H9 (cell line): ENCODE data around the gene EHD3. TPM values are rescaled to one million over a fixed set of nuclear protein-coding genes. Genes with fewer than 3 reads are reported as not detected.

Source experiments
- DNase-seq: peaks from one replicate; pipeline ENCODE4 v3.0.0-alpha.2; 2017
- H2AFZ ChIP-seq: one replicate; pipeline ENCODE4 v1.6.1; 2013; ENCODE audit warnings: mild to moderate bottlenecking, low read length, control low read depth, moderate library complexity
- H2AK5ac ChIP-seq: 2 replicates; pipeline ENCODE4 v1.6.1; 2013; ENCODE audit warnings: low read length, control low read depth, mixed read lengths; ENCODE audit not compliant: insufficient read length
- H2BK120ac ChIP-seq: one replicate; pipeline ENCODE4 v1.6.1; 2013; ENCODE audit warnings: low read depth, mild to moderate bottlenecking, low read length, control low read depth, inconsistent platforms; ENCODE audit not compliant: poor library complexity, severe bottlenecking
- H2BK12ac ChIP-seq: 2 replicates; pipeline ENCODE4 v1.6.1; 2013; ENCODE audit warnings: low read length, control low read depth, mixed read lengths, low read depth; ENCODE audit not compliant: insufficient read length
- H2BK15ac ChIP-seq: 2 replicates; pipeline ENCODE4 v1.6.1; 2013; ENCODE audit warnings: low read depth, low read length, control low read depth
- H2BK20ac ChIP-seq: one replicate; pipeline ENCODE4 v1.6.1; 2013; ENCODE audit warnings: low read depth, mild to moderate bottlenecking, low read length, control low read depth, inconsistent platforms; ENCODE audit not compliant: poor library complexity, severe bottlenecking
- H2BK5ac ChIP-seq: 2 replicates; pipeline ENCODE4 v1.6.1; 2013; ENCODE audit warnings: low read length, control low read depth, mixed read lengths; ENCODE audit not compliant: insufficient read length
- H3K14ac ChIP-seq: 2 replicates; pipeline ENCODE4 v1.6.1; 2013; ENCODE audit warnings: low read length, control low read depth; ENCODE audit not compliant: insufficient read depth
- H3K18ac ChIP-seq: 2 replicates; pipeline ENCODE4 v1.6.1; 2013; ENCODE audit warnings: low read depth, mild to moderate bottlenecking, mixed read lengths, low read length, control low read depth; ENCODE audit not compliant: insufficient read length
- H3K23ac ChIP-seq: 2 replicates; pipeline ENCODE4 v1.6.1; 2013; ENCODE audit warnings: low read length, control low read depth, mixed read lengths, low read depth; ENCODE audit not compliant: insufficient read length
- H3K23me2 ChIP-seq: 2 replicates; pipeline ENCODE4 v1.6.1; 2013; ENCODE audit warnings: low read depth, mild to moderate bottlenecking, mixed read lengths, low read length, control low read depth; ENCODE audit not compliant: insufficient read length, poor library complexity, severe bottlenecking
- H3K27ac ChIP-seq: 2 replicates; pipeline ENCODE4 v1.5.1; 2013; ENCODE audit warnings: low read length, control low read depth, mixed read lengths, low read depth; ENCODE audit not compliant: insufficient read length
- H3K27me3 ChIP-seq: 2 replicates; pipeline ENCODE4 v1.6.1; 2013; ENCODE audit warnings: low read length, control low read depth, inconsistent platforms; ENCODE audit not compliant: insufficient read depth
- H3K4ac ChIP-seq: 2 replicates; pipeline ENCODE4 v1.6.1; 2013; ENCODE audit warnings: low read depth, mild to moderate bottlenecking, control low read depth, inconsistent platforms, low read length, moderate library complexity
- H3K4me1 ChIP-seq: 2 replicates; pipeline ENCODE4 v1.6.1; 2013; ENCODE audit warnings: low read length, control low read depth, inconsistent platforms; ENCODE audit not compliant: insufficient read depth
- H3K4me2 ChIP-seq: 2 replicates; pipeline ENCODE4 v1.6.1; 2013; ENCODE audit warnings: low read length, control low read depth, mixed read lengths; ENCODE audit not compliant: insufficient read length, insufficient read depth
- H3K56ac ChIP-seq: 2 replicates; pipeline ENCODE4 v1.6.1; 2013; ENCODE audit warnings: low read depth, mild to moderate bottlenecking, mixed read lengths, low read length, control low read depth; ENCODE audit not compliant: insufficient read length
- H3K79me1 ChIP-seq: 2 replicates; pipeline ENCODE4 v1.6.1; 2013; ENCODE audit warnings: low read depth, mild to moderate bottlenecking, moderate library complexity, low read length, control low read depth, inconsistent platforms; ENCODE audit not compliant: insufficient read depth, poor library complexity, severe bottlenecking
- H3K79me2 ChIP-seq: 2 replicates; pipeline ENCODE4 v1.6.1; 2013; ENCODE audit warnings: low read length, control low read depth, inconsistent platforms; ENCODE audit not compliant: insufficient read depth
- H3K9ac ChIP-seq: 2 replicates; pipeline ENCODE4 v1.6.1; 2013; ENCODE audit warnings: low read length, control low read depth, mixed read lengths; ENCODE audit not compliant: insufficient read length; ENCODE audit errors: extremely low read depth
- H3K9me3 ChIP-seq: one replicate; pipeline ENCODE4 v1.6.1; 2013; ENCODE audit warnings: low read depth, low read length, inconsistent platforms; ENCODE audit not compliant: control insufficient read depth
- H3T11ph ChIP-seq: one replicate; pipeline ENCODE4 v1.6.1; 2013; ENCODE audit warnings: mild to moderate bottlenecking, low read length, control low read depth, inconsistent platforms
- H4K20me1 ChIP-seq: one replicate; pipeline ENCODE4 v1.6.1; 2013; ENCODE audit not compliant: control insufficient read depth, insufficient read length, insufficient read depth
- H4K5ac ChIP-seq: 2 replicates; pipeline ENCODE4 v1.6.1; 2013; ENCODE audit warnings: low read depth, mild to moderate bottlenecking, mixed read lengths, low read length, control low read depth; ENCODE audit not compliant: insufficient read length
- H4K8ac ChIP-seq: replicated peaks from 2 replicates; pipeline ENCODE4 v1.6.1; 2013; ENCODE audit warnings: low read length, control low read depth, mixed read lengths, low read depth; ENCODE audit not compliant: insufficient read length
- H4K91ac ChIP-seq: 2 replicates; pipeline ENCODE4 v1.6.1; 2013; ENCODE audit warnings: low read depth, mild to moderate bottlenecking, moderate library complexity, mixed read lengths, low read length, control low read depth; ENCODE audit not compliant: insufficient read length
- H3K27ac Mint-ChIP-seq, 3 experiments: 2 replicates in 2 of 3; 3 replicates in 1 of 3; pipeline ENCODE4 v1.8.0; 2020 to 2021; ENCODE audit warnings: mixed read lengths in 3 of 3, mild to moderate bottlenecking in 1 of 3, moderate library complexity in 1 of 3
- H3K27me3 Mint-ChIP-seq: 2 replicates; pipeline ENCODE4 v1.8.0; 2021; ENCODE audit warnings: low read depth, mild to moderate bottlenecking, moderate library complexity, mixed read lengths
- H3K36me3 Mint-ChIP-seq, 3 experiments: 2 replicates in 2 of 3; 3 replicates in 1 of 3; pipeline ENCODE4 v1.8.0; 2020 to 2021; ENCODE audit warnings: low read depth in 3 of 3, mixed read lengths in 3 of 3; ENCODE audit not compliant: insufficient read depth in 1 of 3
- H3K4me1 Mint-ChIP-seq, 2 experiments: 2 replicates each; pipeline ENCODE4 v1.8.0; 2020; ENCODE audit warnings: mixed read lengths in 2 of 2
- H3K4me3 Mint-ChIP-seq, 2 experiments: 2 replicates in 1 of 2; 3 replicates in 1 of 2; pipeline ENCODE4 v1.8.0; 2020 to 2021; ENCODE audit warnings: mild to moderate bottlenecking in 2 of 2, mixed read lengths in 2 of 2, moderate library complexity in 1 of 2
- H3K9me3 Mint-ChIP-seq, 2 experiments: 2 replicates in 1 of 2; 3 replicates in 1 of 2; pipeline ENCODE4 v1.8.0; 2020; ENCODE audit warnings: mild to moderate bottlenecking in 2 of 2, mixed read lengths in 2 of 2, moderate library complexity in 1 of 2
- WGBS: extraction: QIAGEN DNeasy Blood & Tissue Kit; methylation state at CpG from one replicate; pipeline ENCODE4 v1.1.7; 2013; ENCODE audit warnings: missing lambda C conversion rate, low lambda C conversion rate, mixed read lengths; ENCODE audit not compliant: insufficient read length; ENCODE audit errors: extremely low coverage; 5-methylcytosine and 5-hydroxymethylcytosine counted together
- total RNA-seq: library from RNA; stranded (reverse); gene quantifications from 2 replicates; pipeline ENCODE4 v1.2.1, GENCODE V29; 2021
- TF ChIP-seq, protein P1 (sequence below): fragments of 200-600 bp; sonication (generic); conservative IDR thresholded peaks from 3 replicates; pipeline ENCODE4 v1.8.0; 2021; ENCODE audit warnings: antibody characterized with exemption, mild to moderate bottlenecking

Gene EHD3
- total RNA-seq, 1 experiment from 2014 or later: 8.3 TPM

DNA sequence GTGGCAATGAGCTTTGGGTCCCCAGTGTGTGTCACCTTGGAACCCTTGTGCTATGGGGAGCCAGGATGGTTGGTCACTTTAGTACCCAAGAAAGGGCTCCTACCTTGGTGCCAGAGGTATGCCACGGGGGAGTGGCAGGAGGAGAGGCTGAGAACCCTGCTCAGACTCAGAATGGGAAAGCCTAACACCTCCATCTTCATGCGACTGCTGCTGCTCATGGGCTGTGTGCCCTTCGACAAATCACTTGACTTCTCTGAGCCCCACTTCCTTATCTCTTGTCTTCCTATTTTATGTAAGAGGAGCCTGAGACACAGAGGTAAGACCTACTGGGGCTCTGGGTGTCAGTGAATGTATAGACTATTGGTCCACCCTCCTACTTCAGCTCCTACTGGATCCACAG is 25.1 kb downstream of the EHD3 start:
- Histone ChIP-seq H2AFZ (no peak overlapping the region), H3K79me1 (no peaks in the 10 kb centered on the region)

More for the DNA sequence above, 25.1 kb downstream of the EHD3 start:
- no peaks in the 10 kb centered on the region for H3K79me2 ChIP-seq
- H4K20me1 ChIP-seq: no peaks in the 10 kb centered on the region
- no peak overlapping the region for H3K4ac ChIP-seq
- no peaks in the 10 kb centered on the region for H3K9me3 Mint-ChIP-seq
- TF ChIP-seq, protein P1, sequence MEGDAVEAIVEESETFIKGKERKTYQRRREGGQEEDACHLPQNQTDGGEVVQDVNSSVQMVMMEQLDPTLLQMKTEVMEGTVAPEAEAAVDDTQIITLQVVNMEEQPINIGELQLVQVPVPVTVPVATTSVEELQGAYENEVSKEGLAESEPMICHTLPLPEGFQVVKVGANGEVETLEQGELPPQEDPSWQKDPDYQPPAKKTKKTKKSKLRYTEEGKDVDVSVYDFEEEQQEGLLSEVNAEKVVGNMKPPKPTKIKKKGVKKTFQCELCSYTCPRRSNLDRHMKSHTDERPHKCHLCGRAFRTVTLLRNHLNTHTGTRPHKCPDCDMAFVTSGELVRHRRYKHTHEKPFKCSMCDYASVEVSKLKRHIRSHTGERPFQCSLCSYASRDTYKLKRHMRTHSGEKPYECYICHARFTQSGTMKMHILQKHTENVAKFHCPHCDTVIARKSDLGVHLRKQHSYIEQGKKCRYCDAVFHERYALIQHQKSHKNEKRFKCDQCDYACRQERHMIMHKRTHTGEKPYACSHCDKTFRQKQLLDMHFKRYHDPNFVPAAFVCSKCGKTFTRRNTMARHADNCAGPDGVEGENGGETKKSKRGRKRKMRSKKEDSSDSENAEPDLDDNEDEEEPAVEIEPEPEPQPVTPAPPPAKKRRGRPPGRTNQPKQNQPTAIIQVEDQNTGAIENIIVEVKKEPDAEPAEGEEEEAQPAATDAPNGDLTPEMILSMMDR: no peak
- no peak overlapping the region for H3K4me2 ChIP-seq
- no peak overlapping the region for H2BK12ac ChIP-seq
- H3K4me1 Mint-ChIP-seq: peaks cover 26 to 28% of the 10 kb centered on the region in 2 experiments
- no peak overlapping the region for H3K4me3 Mint-ChIP-seq
- H2BK120ac ChIP-seq: no peak overlapping the region
- no peak overlapping the region for H3K18ac ChIP-seq
- H3K9me3 ChIP-seq: no peaks in the 10 kb centered on the region
- H3K27ac ChIP-seq: no peak overlapping the region
- no peak overlapping the region; the same call in 1 of the 2 replicates for H3K14ac ChIP-seq
- H2BK5ac ChIP-seq: no peak overlapping the region
- no peak overlapping the region for H2BK20ac ChIP-seq
- no peak for DNase-seq
- WGBS: no CpG with 5 or more reads among the region's 3 CpGs
- H3K27me3 Mint-ChIP-seq: no peaks in the 10 kb centered on the region
- H3K27ac Mint-ChIP-seq: no peak overlapping the region
- H4K8ac ChIP-seq: no peak overlapping the region
- H3K9ac ChIP-seq: no peak overlapping the region
- no peak overlapping the region for H3K56ac ChIP-seq
- no peak overlapping the region for H3K23ac ChIP-seq
- no peak overlapping the region for H4K5ac ChIP-seq
- no peak overlapping the region for H2AK5ac ChIP-seq
- no peak overlapping the region for H4K91ac ChIP-seq
- no peaks in the 10 kb centered on the region for H3K27me3 ChIP-seq
- H3K4me1 ChIP-seq: no peaks in the 10 kb centered on the region
- no peak overlapping the region for H3T11ph ChIP-seq
- H3K36me3 Mint-ChIP-seq: peaks cover 5 to 8% (median 5%) of the 10 kb centered on the region in 3 experiments; a peak in 6 of 7 replicates
- no peaks in the 10 kb centered on the region for H3K23me2 ChIP-seq
- no peak overlapping the region for H2BK15ac ChIP-seq
